C4-2B (cell line): ENCODE measurements around the gene CYGB.

Experiments
- ZFX ChIP-seq: fragments of 450-650 bp; IDR thresholded peaks from 2 replicates; pipeline ENCODE4 v1.6.1; 2017
- TF ChIP-seq, protein P1 (sequence below): fragments of 450-650 bp; conservative IDR thresholded peaks from 2 replicates; pipeline ENCODE4 v1.5.1; 2017; ENCODE audit warnings: mild to moderate bottlenecking

GRCh38 chr17:76531486-76532038 lies 5.9 kb downstream of the CYGB start:
- TF ChIP-seq, protein P1, sequence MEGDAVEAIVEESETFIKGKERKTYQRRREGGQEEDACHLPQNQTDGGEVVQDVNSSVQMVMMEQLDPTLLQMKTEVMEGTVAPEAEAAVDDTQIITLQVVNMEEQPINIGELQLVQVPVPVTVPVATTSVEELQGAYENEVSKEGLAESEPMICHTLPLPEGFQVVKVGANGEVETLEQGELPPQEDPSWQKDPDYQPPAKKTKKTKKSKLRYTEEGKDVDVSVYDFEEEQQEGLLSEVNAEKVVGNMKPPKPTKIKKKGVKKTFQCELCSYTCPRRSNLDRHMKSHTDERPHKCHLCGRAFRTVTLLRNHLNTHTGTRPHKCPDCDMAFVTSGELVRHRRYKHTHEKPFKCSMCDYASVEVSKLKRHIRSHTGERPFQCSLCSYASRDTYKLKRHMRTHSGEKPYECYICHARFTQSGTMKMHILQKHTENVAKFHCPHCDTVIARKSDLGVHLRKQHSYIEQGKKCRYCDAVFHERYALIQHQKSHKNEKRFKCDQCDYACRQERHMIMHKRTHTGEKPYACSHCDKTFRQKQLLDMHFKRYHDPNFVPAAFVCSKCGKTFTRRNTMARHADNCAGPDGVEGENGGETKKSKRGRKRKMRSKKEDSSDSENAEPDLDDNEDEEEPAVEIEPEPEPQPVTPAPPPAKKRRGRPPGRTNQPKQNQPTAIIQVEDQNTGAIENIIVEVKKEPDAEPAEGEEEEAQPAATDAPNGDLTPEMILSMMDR = no peak
- no peak for TF ChIP-seq ZFX
